Measurements from ENCODE around the gene IGSF9.

GRCh38 chr1:159895836-159896545, 49.4 kb downstream of the IGSF9 start:
- TF ChIP-seq CTCF (conservative IDR thresholded peaks at IDR 0.05 in 1 of 2, IDR thresholded peaks at IDR 0.05 in 1 of 2; ENCODE audit: extremely low read depth in 1 of 2, insufficient read depth in 1 of 2, low read depth in 1 of 2, low read length in 2 of 2) (no peak), EZH2 (IDR thresholded peaks at IDR 0.05; ENCODE audit: borderline replicate concordance, low read length) (no peak)

Measured in mammary epithelial cell (primary cell).